ENCODE measurements around the gene OTUD3. TPM values are rescaled to one million over a fixed set of nuclear protein-coding genes. Genes with fewer than 3 reads are reported as not detected.
A peak's percentile ranks its signal among the peaks of the same experiment; 100 is the strongest.
"Not testable (repeated sequence)": the region's sequence is repeated elsewhere in the genome, so short reads cannot be mapped to it uniquely, and the experiment has no call there.

Gene OTUD3
- total and polyA plus RNA-seq, 2 experiments from 2014 or later, result 1.8 to 3.2 TPM

DNA sequence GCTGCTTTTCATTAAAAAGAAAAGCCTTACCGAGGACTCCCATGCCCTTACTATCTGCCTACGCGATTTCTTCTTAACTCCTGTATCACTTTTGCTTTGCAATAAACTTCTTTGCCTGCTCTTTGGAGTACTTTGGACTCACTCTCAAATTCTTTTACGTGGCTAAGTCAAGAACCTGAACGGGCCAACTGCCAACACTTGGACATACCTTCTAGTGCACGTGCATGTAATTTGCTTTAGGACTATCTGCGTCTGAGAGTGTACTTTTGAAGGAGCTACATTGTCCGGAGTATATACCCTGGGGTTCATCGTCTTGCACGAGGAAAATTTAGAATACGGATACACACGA is 3.6 kb upstream of the OTUD3 start:
- Histone ChIP-seq H3K36me3 (ENCODE audit: low read depth) (no peaks in the 10 kb centered on the region), H3K4me2 (ENCODE audit: unreplicated experiment) (no peak overlapping the region), H4K20me1 (ENCODE audit: insufficient read depth) (no peaks in the 10 kb centered on the region), H2AFZ (peak overlapping the region; percentile 82), H3K27ac (no peak overlapping the region), H3F3A (ENCODE audit: insufficient read depth) (0 out of 2 replicates have a peak, but pooled peaks cover 4% of the 10 kb centered on the region), H3K79me2 (ENCODE audit: insufficient read depth) (peaks cover 10% of the 10 kb centered on the region), H3K4me1 (ENCODE audit: insufficient read depth) (peaks cover 3% of the 10 kb centered on the region; the same call in 1 of the 2 replicates), H3K9me2 (ENCODE audit: insufficient read depth) (no peaks in the 10 kb centered on the region), H3K9me3 (ENCODE audit: low read depth) (no peaks in the 10 kb centered on the region), H3K27me3 (replicated peaks; ENCODE audit: insufficient read depth) (no peaks in the 10 kb centered on the region), H3K4me3 (no peak overlapping the region), H3K9ac (no peak overlapping the region)
- in situ Hi-C loops (cut with MboI), result no loop called here
- WGBS, 2 experiments (ENCODE audit: low coverage in 1 of 2, low lambda C conversion rate in 2 of 2, missing lambda C conversion rate in 2 of 2), result 66 to 68% methylated on average over 12 of the region's 12 CpGs
- no peak for TF ChIP-seq EZH2 (IDR thresholded peaks at IDR 0.05; ENCODE audit: insufficient read depth, poor library complexity, severe bottlenecking)
- TF ChIP-seq EZH2phosphoT487 (IDR thresholded peaks at IDR 0.05; ENCODE audit: insufficient read depth, low read depth), result no peak
- no peak for DNase-seq

DNA sequence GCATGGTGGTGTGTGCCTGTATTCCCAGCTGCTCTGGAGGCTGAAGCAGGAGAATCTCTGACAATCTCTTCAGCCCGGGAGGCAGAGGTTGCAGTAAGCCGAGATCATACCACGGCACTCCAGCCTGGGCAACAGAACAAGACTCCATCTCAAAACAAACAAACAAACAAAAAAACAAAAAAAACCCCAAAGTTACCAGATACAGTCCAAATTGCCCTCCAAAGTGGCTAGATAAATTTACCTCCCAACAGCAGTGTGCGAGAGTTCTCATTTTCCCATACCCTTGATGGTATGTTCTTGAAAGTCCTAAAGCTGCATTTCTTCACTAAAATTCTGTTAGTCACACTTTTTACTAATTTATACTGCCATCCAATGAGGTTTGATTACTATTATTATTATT is 3.0 kb upstream of the OTUD3 start:
- Histone ChIP-seq H3K9me3 (ENCODE audit: low read depth) (no peaks in the 10 kb centered on the region), H3K4me2 (ENCODE audit: unreplicated experiment) (no peak overlapping the region), H3F3A (ENCODE audit: insufficient read depth) (peaks cover 7% of the 10 kb centered on the region; the same call in 1 of the 2 replicates), H3K4me3 (no peak overlapping the region), H3K4me1 (ENCODE audit: insufficient read depth) (peaks cover 9% of the 10 kb centered on the region; the same call in 1 of the 2 replicates), H4K20me1 (ENCODE audit: insufficient read depth) (no peaks in the 10 kb centered on the region), H3K27me3 (replicated peaks; ENCODE audit: insufficient read depth) (no peaks in the 10 kb centered on the region), H3K36me3 (ENCODE audit: low read depth) (no peaks in the 10 kb centered on the region), H3K9me2 (ENCODE audit: insufficient read depth) (no peaks in the 10 kb centered on the region), H3K79me2 (ENCODE audit: insufficient read depth) (peaks cover 16% of the 10 kb centered on the region), H2AFZ (no peak overlapping the region), H3K27ac (no peak overlapping the region), H3K9ac (no peak overlapping the region)
- no peak for DNase-seq
- 93 to 95% methylated on average over 4 of the region's 4 CpGs for WGBS, 2 experiments (ENCODE audit: low coverage in 1 of 2, low lambda C conversion rate in 2 of 2, missing lambda C conversion rate in 2 of 2)
- in situ Hi-C loops (cut with MboI), result no loop called here
- no peak for TF ChIP-seq EZH2 (IDR thresholded peaks at IDR 0.05; ENCODE audit: insufficient read depth, poor library complexity, severe bottlenecking)
- TF ChIP-seq EZH2phosphoT487 (IDR thresholded peaks at IDR 0.05; ENCODE audit: insufficient read depth, low read depth), result no peak

DNA sequence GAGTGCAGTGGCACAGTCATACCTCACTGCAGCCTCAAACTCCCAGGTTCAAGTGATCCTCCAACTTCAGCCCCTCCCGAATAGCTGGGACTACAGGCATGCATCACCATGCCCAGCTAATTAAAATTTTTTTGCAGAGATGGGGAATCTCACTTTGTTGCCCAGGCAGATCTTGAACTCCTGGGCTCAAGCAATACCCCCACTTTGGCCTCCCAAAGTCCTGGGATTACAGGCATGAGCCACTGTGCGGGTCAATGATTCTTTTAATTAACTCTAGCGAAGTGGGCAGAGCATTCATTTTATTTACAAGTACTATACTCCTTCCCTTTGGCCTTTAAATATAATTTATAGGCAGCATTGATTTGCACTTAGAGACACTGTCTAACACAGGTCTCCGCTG is 2.5 kb upstream of the OTUD3 start:
- H3K4me3 ChIP-seq, result no peak overlapping the region
- H3K9me2 ChIP-seq (ENCODE audit: insufficient read depth), result no peaks in the 10 kb centered on the region
- H3F3A ChIP-seq (ENCODE audit: insufficient read depth), result peaks cover 7% of the 10 kb centered on the region; the same call in 1 of the 2 replicates
- TF ChIP-seq EZH2 (IDR thresholded peaks at IDR 0.05; ENCODE audit: insufficient read depth, poor library complexity, severe bottlenecking), result no peak
- TF ChIP-seq EZH2phosphoT487 (IDR thresholded peaks at IDR 0.05; ENCODE audit: insufficient read depth, low read depth), result no peak
- H2AFZ ChIP-seq, result no peak overlapping the region
- H3K79me2 ChIP-seq (ENCODE audit: insufficient read depth), result peaks cover 20% of the 10 kb centered on the region
- H3K36me3 ChIP-seq (ENCODE audit: low read depth), result no peaks in the 10 kb centered on the region
- H4K20me1 ChIP-seq (ENCODE audit: insufficient read depth), result no peaks in the 10 kb centered on the region
- no peaks in the 10 kb centered on the region for H3K27me3 ChIP-seq (replicated peaks; ENCODE audit: insufficient read depth)
- 84 to 95% methylated on average over 4 of the region's 4 CpGs for WGBS, 2 experiments (ENCODE audit: low coverage in 1 of 2, low lambda C conversion rate in 2 of 2, missing lambda C conversion rate in 2 of 2)
- no peaks in the 10 kb centered on the region for H3K9me3 ChIP-seq (ENCODE audit: low read depth)
- no peak for DNase-seq
- no peak overlapping the region for H3K9ac ChIP-seq
- H3K4me1 ChIP-seq (ENCODE audit: insufficient read depth), result peaks cover 10% of the 10 kb centered on the region; the same call in 1 of the 2 replicates
- no peak overlapping the region for H3K27ac ChIP-seq
- in situ Hi-C loops (cut with MboI), result no loop called here
- H3K4me2 ChIP-seq (ENCODE audit: unreplicated experiment), result no peak overlapping the region

DNA sequence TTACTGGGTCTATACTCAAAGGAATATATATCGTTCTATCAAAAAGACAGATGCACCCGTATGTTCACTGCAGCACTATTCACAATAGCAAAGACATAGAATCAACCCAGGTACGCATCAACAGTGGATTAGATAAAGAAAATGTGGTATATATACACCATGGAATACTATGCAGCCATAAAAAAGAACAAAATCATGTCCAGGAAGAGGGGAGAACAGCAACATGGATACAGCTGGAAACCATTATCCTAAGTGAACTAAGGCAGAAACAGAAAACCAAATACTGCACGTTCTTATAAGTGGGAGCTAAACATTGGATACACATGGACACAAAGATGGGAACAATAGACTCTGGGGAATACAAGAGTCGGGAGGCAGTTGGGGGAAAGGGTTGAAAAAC is 1.4 kb upstream of the OTUD3 start:
- H2AFZ ChIP-seq; H3K27me3 ChIP-seq (replicated peaks; ENCODE audit: insufficient read depth); H3K36me3 ChIP-seq (ENCODE audit: low read depth); H3K4me2 ChIP-seq (ENCODE audit: unreplicated experiment); H3K9me2 ChIP-seq (ENCODE audit: insufficient read depth); H4K20me1 ChIP-seq (ENCODE audit: insufficient read depth); H3K4me3 ChIP-seq; in situ Hi-C loops (cut with MboI); DNase-seq; H3K9me3 ChIP-seq (ENCODE audit: low read depth); H3K9ac ChIP-seq; H3K27ac ChIP-seq: not testable (repeated sequence)
- 78 to 80% methylated on average over 5 of the region's 5 CpGs for WGBS, 2 experiments (ENCODE audit: low coverage in 1 of 2, low lambda C conversion rate in 2 of 2, missing lambda C conversion rate in 2 of 2)
- Histone ChIP-seq H3K79me2 (ENCODE audit: insufficient read depth) (peaks cover 32% of the 10 kb centered on the region), H3K4me1 (ENCODE audit: insufficient read depth) (peaks cover 15% of the 10 kb centered on the region), H3F3A (ENCODE audit: insufficient read depth) (peaks cover 10% of the 10 kb centered on the region)

DNA sequence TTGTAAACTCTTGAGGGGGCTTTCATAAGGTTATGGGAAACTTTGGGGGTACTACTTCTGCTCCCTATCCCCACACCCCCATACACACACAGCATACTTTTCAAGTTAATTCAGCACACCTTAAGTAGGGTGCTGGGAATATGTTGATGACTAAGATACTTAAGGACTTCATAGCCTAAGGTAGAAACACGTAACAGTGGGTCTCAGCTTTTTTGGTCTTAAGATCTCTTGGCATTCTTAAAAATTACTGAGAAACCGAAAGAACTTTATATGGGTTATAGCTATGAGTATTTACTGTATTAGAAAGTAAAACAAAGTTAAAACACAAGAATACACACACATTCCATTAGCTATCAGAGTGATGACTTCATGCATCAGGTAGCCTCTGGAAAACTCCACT is 2.1 kb downstream of the OTUD3 start:
- no peak for DNase-seq
- peaks cover 67% of the 10 kb centered on the region for H3K79me2 ChIP-seq (ENCODE audit: insufficient read depth)
- no peaks in the 10 kb centered on the region for H3K9me2 ChIP-seq (ENCODE audit: insufficient read depth)
- peaks cover 4% of the 10 kb centered on the region; the same call in 1 of the 2 replicates for H4K20me1 ChIP-seq (ENCODE audit: insufficient read depth)
- no peaks in the 10 kb centered on the region for H3K9me3 ChIP-seq (ENCODE audit: low read depth)
- peak overlapping the region; percentile 91 for H3K4me3 ChIP-seq
- no peak overlapping the region for H3K27ac ChIP-seq
- H3F3A ChIP-seq (ENCODE audit: insufficient read depth), result peaks cover 17% of the 10 kb centered on the region
- no peaks in the 10 kb centered on the region for H3K27me3 ChIP-seq (replicated peaks; ENCODE audit: insufficient read depth)
- in situ Hi-C loops (cut with MboI), result no loop called here
- 0 out of 2 replicates have a peak overlapping the region, but pooled peaks have one; percentile 88 for H3K9ac ChIP-seq
- H2AFZ ChIP-seq, result no peak overlapping the region
- H3K36me3 ChIP-seq (ENCODE audit: low read depth), result no peaks in the 10 kb centered on the region
- H3K4me2 ChIP-seq (ENCODE audit: unreplicated experiment), result peak overlapping the region; percentile 89
- TF ChIP-seq EZH2 (IDR thresholded peaks at IDR 0.05; ENCODE audit: insufficient read depth, poor library complexity, severe bottlenecking) (no peak), EZH2phosphoT487 (IDR thresholded peaks at IDR 0.05; ENCODE audit: insufficient read depth, low read depth) (no peak)
- 72 to 77% methylated on average over 2 of the region's 2 CpGs for WGBS, 2 experiments (ENCODE audit: low coverage in 1 of 2, low lambda C conversion rate in 2 of 2, missing lambda C conversion rate in 2 of 2)
- peaks cover 27% of the 10 kb centered on the region for H3K4me1 ChIP-seq (ENCODE audit: insufficient read depth)

Data from GM23248 (cell line).